A549 (cell line): ENCODE data around the gene NRXN3. TPM values are rescaled to one million over a fixed set of nuclear protein-coding genes. Genes with fewer than 3 reads are reported as not detected.

Experiments
- ATAC-seq, 2 experiments: fragments of 200-7000 bp in 1 of 2; fragments of >200 bp in 1 of 2; cut with Nextera tagmentation in 1 of 2; cut with Tn5 transposase in 1 of 2; 3 replicates each; pipeline versions ENCODE4 v1.8.0 to v1.9.1; 2018 to 2020; ENCODE audit warnings: mild to moderate bottlenecking in 1 of 2, moderate library complexity in 1 of 2
- CTCF ChIA-PET: fragments of 300-600 bp; sonication (Branson Sonifier 250); formaldehyde crosslinking; extraction: SDS; loops from one replicate; lab custom pipeline; 2021; ENCODE audit warnings: antibody characterized with exemption, inconsistent platforms; lab: Yijun Ruan, JAX
- POLR2A ChIA-PET: fragments of 350-600 bp; formaldehyde crosslinking; extraction: SDS; loops from one replicate; lab custom pipeline; 2021; ENCODE audit warnings: antibody characterized with exemption, inconsistent platforms; lab: Yijun Ruan, JAX
- DNase-seq, 2 experiments: peaks; one replicate each; pipeline versions ENCODE4 v3.0.0 to v3.0.0-alpha.2; 2011 to 2016; ENCODE audit warnings: low read depth in 1 of 2, low spot score in 1 of 2
- FAIRE-seq: peaks from 2 replicates; lab custom pipeline; 2011; peaks lifted over from hg19 to GRCh38; lab: Jason Lieb, UNC
- H3K27ac ChIP-seq, 2 experiments: fragments of >200 bp; sonication (Bioruptor Twin); formaldehyde crosslinking; 3 replicates each; pipeline ENCODE4 v1.5.1; 2016 to 2017
- H3K4me1 ChIP-seq: fragments of >200 bp; sonication (Bioruptor Twin); formaldehyde crosslinking; 3 replicates; pipeline ENCODE4 v1.6.1; 2016
- H3K4me2 ChIP-seq: fragments of >200 bp; sonication (Bioruptor Twin); formaldehyde crosslinking; 3 replicates; pipeline ENCODE4 v1.6.1; 2016
- H3K4me3 ChIP-seq: fragments of >200 bp; sonication (Bioruptor Twin); formaldehyde crosslinking; 3 replicates; pipeline ENCODE4 v1.5.1; 2016
- H3K9me3 ChIP-seq: fragments of >200 bp; sonication (Bioruptor Twin); formaldehyde crosslinking; 3 replicates; pipeline ENCODE4 v1.6.1; 2016
- BHLHE40 ChIP-seq: IDR thresholded peaks from 2 replicates; pipeline ENCODE4 v1.6.1; 2012; ENCODE audit warnings: low read depth, low read length, inconsistent platforms
- CBX2 ChIP-seq: fragments of 200-600 bp; sonication (generic); IDR thresholded peaks from 2 replicates; pipeline ENCODE4 v1.6.1; 2016; ENCODE audit warnings: low read depth, mild to moderate bottlenecking, borderline replicate concordance
- CEBPB ChIP-seq, 2 experiments: fragments of >200 bp in 1 of 2; sonication (Bioruptor Twin) in 1 of 2; formaldehyde crosslinking in 1 of 2; IDR thresholded peaks; 2 replicates each; pipeline ENCODE4 v1.6.1; 2012 to 2016
- CHD2 ChIP-seq: fragments of 150-350 bp; IDR thresholded peaks from 2 replicates; pipeline ENCODE4 v1.6.1; 2014; ENCODE audit warnings: low read length; ENCODE audit not compliant: partially characterized antibody
- CHD4 ChIP-seq: fragments of 200-600 bp; sonication (generic); IDR thresholded peaks from 2 replicates; pipeline ENCODE4 v1.6.1; 2016; ENCODE audit warnings: antibody characterized with exemption, mild to moderate bottlenecking, borderline replicate concordance
- EHMT2 ChIP-seq: fragments of 200-600 bp; sonication (generic); IDR thresholded peaks from 2 replicates; pipeline ENCODE4 v1.6.1; 2016; ENCODE audit warnings: antibody characterized with exemption, low read depth, mild to moderate bottlenecking, moderate library complexity
- ESRRA ChIP-seq: fragments of 150-350 bp; IDR thresholded peaks from 2 replicates; pipeline ENCODE4 v1.6.1; 2014; ENCODE audit warnings: mild to moderate bottlenecking, low read length, borderline replicate concordance
- FOSB ChIP-seq: fragments of 250-450 bp; sonication (Bioruptor Pico); IDR thresholded peaks from 2 replicates; pipeline ENCODE4 v1.5.0; 2020; ENCODE audit warnings: mild to moderate bottlenecking, moderate library complexity
- FOSL2 ChIP-seq, 2 experiments: fragments of 450-650 bp in 1 of 2; fragments of >200 bp in 1 of 2; sonication (Bioruptor Twin) in 1 of 2; formaldehyde crosslinking; IDR thresholded peaks; 2 replicates each; pipeline versions ENCODE4 v1.5.0 to v1.6.1; 2016 to 2020; ENCODE audit warnings: mild to moderate bottlenecking in 1 of 2, moderate library complexity in 1 of 2
- FOXS1 ChIP-seq: fragments of 250-450 bp; sonication (Bioruptor Pico); IDR thresholded peaks from 2 replicates; pipeline ENCODE4 v1.5.0; 2020; ENCODE audit warnings: mild to moderate bottlenecking, moderate library complexity
- HOXA7 ChIP-seq: fragments of 250-450 bp; sonication (Bioruptor Pico); IDR thresholded peaks from 2 replicates; pipeline ENCODE4 v1.5.0; 2020; ENCODE audit warnings: mild to moderate bottlenecking, moderate library complexity
- HOXB5 ChIP-seq: fragments of 250-450 bp; sonication (Bioruptor Pico); IDR thresholded peaks from 2 replicates; pipeline ENCODE4 v1.5.0; 2020; ENCODE audit warnings: mild to moderate bottlenecking, moderate library complexity
- JUN ChIP-seq, 2 experiments: fragments of >200 bp; sonication (Bioruptor Twin); formaldehyde crosslinking; IDR thresholded peaks; 2 replicates in 1 of 2; 3 replicates in 1 of 2; pipeline ENCODE4 v1.6.1; 2016 to 2017
- JUNB ChIP-seq: fragments of >200 bp; sonication (Bioruptor Twin); formaldehyde crosslinking; IDR thresholded peaks from 2 replicates; pipeline ENCODE4 v1.6.1; 2016
- KDM1A ChIP-seq: fragments of 200-600 bp; sonication (generic); IDR thresholded peaks from 2 replicates; pipeline ENCODE4 v1.6.1; 2016; ENCODE audit warnings: low read depth, mild to moderate bottlenecking
- MAFK ChIP-seq: fragments of 450-650 bp; IDR thresholded peaks from 2 replicates; pipeline ENCODE4 v1.6.1; 2014; ENCODE audit not compliant: partially characterized antibody
- MAZ ChIP-seq: fragments of 150-350 bp; IDR thresholded peaks from 2 replicates; pipeline ENCODE4 v1.6.1; 2014; ENCODE audit warnings: antibody characterized with exemption, low read depth, low read length, borderline replicate concordance
- NFE2L2 ChIP-seq: fragments of 150-350 bp; conservative IDR thresholded peaks from 2 replicates; pipeline ENCODE4 v1.6.1; 2014; ENCODE audit warnings: low read length
- POLR2AphosphoS2 ChIP-seq: conservative IDR thresholded peaks from 2 replicates; pipeline ENCODE4 v1.6.1; 2012; ENCODE audit warnings: low read length, improper control_type of control experiment, inconsistent platforms
- RAD21 ChIP-seq, 2 experiments: fragments of >200 bp in 1 of 2; sonication (Bioruptor Twin) in 1 of 2; formaldehyde crosslinking in 1 of 2; IDR thresholded peaks in 1 of 2; conservative IDR thresholded peaks in 1 of 2; 2 replicates in 1 of 2; 3 replicates in 1 of 2; pipeline ENCODE4 v1.6.1; 2012 to 2018; ENCODE audit warnings: inconsistent platforms in 1 of 2
- RARB ChIP-seq: fragments of 250-450 bp; sonication (Bioruptor Pico); IDR thresholded peaks from 2 replicates; pipeline ENCODE4 v1.8.0; 2021; ENCODE audit warnings: mild to moderate bottlenecking, moderate library complexity
- TFCP2L1 ChIP-seq: fragments of 250-450 bp; sonication (Bioruptor Pico); IDR thresholded peaks from 2 replicates; pipeline ENCODE4 v1.5.0; 2021; ENCODE audit warnings: mild to moderate bottlenecking
- TP53 ChIP-seq: fragments of 250-450 bp; sonication (Bioruptor Pico); IDR thresholded peaks from 2 replicates; pipeline ENCODE4 v1.5.0; 2021; ENCODE audit warnings: mild to moderate bottlenecking, moderate library complexity
- ZFP36 ChIP-seq: fragments of 450-650 bp; IDR thresholded peaks from 2 replicates; pipeline ENCODE4 v1.6.1; 2014; ENCODE audit warnings: borderline replicate concordance; ENCODE audit not compliant: partially characterized antibody
- WGBS: methylation state at CpG from one replicate; pipeline ENCODE4 v1.1.6; 2017; ENCODE audit errors: missing lambda C conversion rate; 5-methylcytosine and 5-hydroxymethylcytosine counted together
- polyA plus RNA-seq, 4 experiments: library from polyadenylated mRNA; depleted of rRNA in 3 of 4; stranded (reverse); fragments of >200 nt; fragmentation: RNase III in 1 of 4; extraction: RNeasy Plus Mini Kit Qiagen cat#74134 plus additional on column Dnase treatment in 1 of 4; gene quantifications; 2 replicates in 3 of 4; 3 replicates in 1 of 4; pipeline ENCODE4 v1.2.3, GENCODE V29; 2011 to 2017
- TF ChIP-seq, protein P1 (sequence below): IDR thresholded peaks from 2 replicates; pipeline ENCODE4 v1.6.1; 2012
- TF ChIP-seq, protein P2 (sequence below): fragments of 250-450 bp; sonication (Bioruptor Pico); IDR thresholded peaks from 2 replicates; pipeline ENCODE4 v1.5.0; 2020; ENCODE audit warnings: low read depth, mild to moderate bottlenecking, moderate library complexity
- TF ChIP-seq, protein P3 (sequence below): fragments of 150-350 bp; IDR thresholded peaks from 2 replicates; pipeline ENCODE4 v1.6.1; 2014; ENCODE audit warnings: low read depth, mild to moderate bottlenecking, low read length
- TF ChIP-seq, protein P4 (sequence below): fragments of 250-450 bp; sonication (Bioruptor Pico); IDR thresholded peaks from 2 replicates; pipeline ENCODE4 v1.5.0; 2021; ENCODE audit warnings: mild to moderate bottlenecking, moderate library complexity, borderline replicate concordance
- TF ChIP-seq, protein P5 (sequence below): fragments of >200 bp; sonication (Bioruptor Twin); formaldehyde crosslinking; IDR thresholded peaks from 2 replicates; pipeline ENCODE4 v1.6.1; 2016
- TF ChIP-seq, protein P6 (sequence below): fragments of 450-650 bp; IDR thresholded peaks from 2 replicates; pipeline ENCODE4 v1.6.1; 2014; ENCODE audit warnings: antibody characterized with exemption

NRXN3 gene
- polyA plus RNA-seq, 2 of the 4 experiments (the other 2 are of a cell fraction) = 0.62 to 2.3 TPM

DNA sequence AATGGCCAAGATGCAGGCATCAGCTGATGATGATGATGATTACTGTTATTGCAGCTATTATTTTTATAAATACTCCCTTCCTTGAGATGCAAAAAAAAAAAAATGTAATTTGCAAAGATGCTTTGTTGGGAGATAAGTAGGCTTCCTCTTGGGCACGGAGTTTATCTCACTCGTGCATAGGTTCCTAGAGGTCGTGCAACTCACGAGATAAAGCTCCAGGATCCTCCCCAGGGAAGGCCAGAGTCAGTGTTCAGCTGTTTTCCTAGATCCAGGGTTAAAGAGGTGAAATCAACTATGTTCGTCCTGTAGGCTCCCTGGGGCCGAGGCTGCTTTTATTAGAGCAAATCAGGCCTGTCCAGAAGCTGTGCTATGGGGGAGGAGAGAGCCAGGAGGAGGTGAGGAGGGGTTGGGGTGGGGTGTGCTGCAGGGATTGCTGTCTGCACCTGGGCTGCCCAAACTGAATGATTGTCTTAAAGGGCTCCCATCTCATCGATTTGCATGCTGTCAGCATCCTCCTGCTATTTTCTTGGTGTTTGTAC lies 270.3 kb downstream of the NRXN3 start:
- no peak for FAIRE-seq
- no peak for DNase-seq
- H3K27ac ChIP-seq = no peak overlapping the region
- TF ChIP-seq TP53 (CRISPR knock-in tag) (no peak), RAD21 (conservative IDR thresholded peaks at IDR 0.05 in 1 of 2, IDR thresholded peaks at IDR 0.05 in 1 of 2) (no peak), TFCP2L1 (CRISPR knock-in tag) (no peak), NFE2L2 (no peak), HOXA7 (CRISPR knock-in tag) (no peak), JUNB (no peak), CHD2 (no peak), ESRRA (no peak), CBX2 (no peak), HOXB5 (CRISPR knock-in tag) (no peak), KDM1A (no peak), CHD4 (no peak), EHMT2 (no peak), FOSL2 (IDR thresholded peaks at IDR 0.05) (no peak), FOSL2 (CRISPR knock-in tag; IDR thresholded peaks at IDR 0.05) (no peak)
- TF ChIP-seq, protein P1, sequence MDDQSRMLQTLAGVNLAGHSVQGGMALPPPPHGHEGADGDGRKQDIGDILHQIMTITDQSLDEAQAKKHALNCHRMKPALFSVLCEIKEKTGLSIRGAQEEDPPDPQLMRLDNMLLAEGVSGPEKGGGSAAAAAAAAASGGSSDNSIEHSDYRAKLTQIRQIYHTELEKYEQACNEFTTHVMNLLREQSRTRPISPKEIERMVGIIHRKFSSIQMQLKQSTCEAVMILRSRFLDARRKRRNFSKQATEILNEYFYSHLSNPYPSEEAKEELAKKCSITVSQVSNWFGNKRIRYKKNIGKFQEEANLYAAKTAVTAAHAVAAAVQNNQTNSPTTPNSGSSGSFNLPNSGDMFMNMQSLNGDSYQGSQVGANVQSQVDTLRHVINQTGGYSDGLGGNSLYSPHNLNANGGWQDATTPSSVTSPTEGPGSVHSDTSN = no peak
- TF ChIP-seq, protein P2, sequence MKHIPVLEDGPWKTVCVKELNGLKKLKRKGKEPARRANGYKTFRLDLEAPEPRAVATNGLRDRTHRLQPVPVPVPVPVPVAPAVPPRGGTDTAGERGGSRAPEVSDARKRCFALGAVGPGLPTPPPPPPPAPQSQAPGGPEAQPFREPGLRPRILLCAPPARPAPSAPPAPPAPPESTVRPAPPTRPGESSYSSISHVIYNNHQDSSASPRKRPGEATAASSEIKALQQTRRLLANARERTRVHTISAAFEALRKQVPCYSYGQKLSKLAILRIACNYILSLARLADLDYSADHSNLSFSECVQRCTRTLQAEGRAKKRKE = no peak
- TF ChIP-seq, all 56 proteins: peak for 0
- POLR2A ChIA-PET = no interaction called here
- Histone ChIP-seq H3K4me3 (no peak overlapping the region), H3K9me3 (no peaks in the 10 kb centered on the region), H3K4me2 (no peak overlapping the region), H3K4me1 (no peaks in the 10 kb centered on the region)
- CTCF ChIA-PET = no interaction called here
- WGBS = 1% methylated on average over 7 of the region's 7 CpGs
- ATAC-seq = no peak

DNA sequence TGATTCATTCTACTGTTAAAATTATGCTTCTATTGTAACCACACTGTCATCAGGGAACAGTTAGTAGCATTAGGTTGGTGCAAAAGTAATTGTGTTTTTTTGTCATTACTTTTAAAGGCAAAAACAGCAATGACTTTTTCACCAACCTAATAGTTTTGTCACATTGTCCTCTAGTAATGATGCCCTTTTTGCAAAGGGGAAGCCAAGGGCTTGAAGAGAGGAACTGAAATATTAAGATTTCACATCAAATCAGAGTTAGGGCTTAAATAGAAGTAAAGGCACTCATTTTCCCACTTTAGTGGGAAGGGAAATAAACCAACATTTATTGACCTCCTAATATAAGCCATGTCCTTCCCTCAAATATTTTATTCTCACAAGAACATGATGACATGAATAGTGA lies 273.7 kb downstream of the NRXN3 start:
- POLR2A ChIA-PET = no interaction called here
- ATAC-seq (no peak), DNase-seq (no peak), FAIRE-seq (no peak)
- H3K4me3 ChIP-seq = no peak overlapping the region
- H3K27ac ChIP-seq = no peak overlapping the region
- H3K9me3 ChIP-seq = no peaks in the 10 kb centered on the region
- no peaks in the 10 kb centered on the region for H3K4me1 ChIP-seq
- no peak overlapping the region for H3K4me2 ChIP-seq
- TF ChIP-seq, protein P3, sequence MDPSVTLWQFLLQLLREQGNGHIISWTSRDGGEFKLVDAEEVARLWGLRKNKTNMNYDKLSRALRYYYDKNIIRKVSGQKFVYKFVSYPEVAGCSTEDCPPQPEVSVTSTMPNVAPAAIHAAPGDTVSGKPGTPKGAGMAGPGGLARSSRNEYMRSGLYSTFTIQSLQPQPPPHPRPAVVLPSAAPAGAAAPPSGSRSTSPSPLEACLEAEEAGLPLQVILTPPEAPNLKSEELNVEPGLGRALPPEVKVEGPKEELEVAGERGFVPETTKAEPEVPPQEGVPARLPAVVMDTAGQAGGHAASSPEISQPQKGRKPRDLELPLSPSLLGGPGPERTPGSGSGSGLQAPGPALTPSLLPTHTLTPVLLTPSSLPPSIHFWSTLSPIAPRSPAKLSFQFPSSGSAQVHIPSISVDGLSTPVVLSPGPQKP = no peak
- TF ChIP-seq, protein P4, sequence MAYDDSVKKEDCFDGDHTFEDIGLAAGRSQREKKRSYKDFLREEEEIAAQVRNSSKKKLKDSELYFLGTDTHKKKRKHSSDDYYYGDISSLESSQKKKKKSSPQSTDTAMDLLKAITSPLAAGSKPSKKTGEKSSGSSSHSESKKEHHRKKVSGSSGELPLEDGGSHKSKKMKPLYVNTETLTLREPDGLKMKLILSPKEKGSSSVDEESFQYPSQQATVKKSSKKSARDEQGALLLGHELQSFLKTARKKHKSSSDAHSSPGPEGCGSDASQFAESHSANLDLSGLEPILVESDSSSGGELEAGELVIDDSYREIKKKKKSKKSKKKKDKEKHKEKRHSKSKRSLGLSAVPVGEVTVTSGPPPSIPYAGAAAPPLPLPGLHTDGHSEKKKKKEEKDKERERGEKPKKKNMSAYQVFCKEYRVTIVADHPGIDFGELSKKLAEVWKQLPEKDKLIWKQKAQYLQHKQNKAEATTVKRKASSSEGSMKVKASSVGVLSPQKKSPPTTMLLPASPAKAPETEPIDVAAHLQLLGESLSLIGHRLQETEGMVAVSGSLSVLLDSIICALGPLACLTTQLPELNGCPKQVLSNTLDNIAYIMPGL (CRISPR knock-in tag) = no peak
- TF ChIP-seq BHLHE40 (no peak), RAD21 (conservative IDR thresholded peaks at IDR 0.05 in 1 of 2, IDR thresholded peaks at IDR 0.05 in 1 of 2) (no peak), CHD2 (no peak), MAZ (no peak), CHD4 (no peak), CEBPB (IDR thresholded peaks at IDR 0.05) (no peak), FOSB (CRISPR knock-in tag) (no peak), JUN (IDR thresholded peaks at IDR 0.05) (no peak), TFCP2L1 (CRISPR knock-in tag) (no peak), KDM1A (no peak), FOXS1 (CRISPR knock-in tag) (no peak), RARB (CRISPR knock-in tag) (no peak), ZFP36 (no peak), POLR2AphosphoS2 (no peak), MAFK (no peak)
- TF ChIP-seq, protein P5, sequence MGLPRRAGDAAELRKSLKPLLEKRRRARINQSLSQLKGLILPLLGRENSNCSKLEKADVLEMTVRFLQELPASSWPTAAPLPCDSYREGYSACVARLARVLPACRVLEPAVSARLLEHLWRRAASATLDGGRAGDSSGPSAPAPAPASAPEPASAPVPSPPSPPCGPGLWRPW = no peak
- TF ChIP-seq, protein P1 = no peak
- TF ChIP-seq, protein P6, sequence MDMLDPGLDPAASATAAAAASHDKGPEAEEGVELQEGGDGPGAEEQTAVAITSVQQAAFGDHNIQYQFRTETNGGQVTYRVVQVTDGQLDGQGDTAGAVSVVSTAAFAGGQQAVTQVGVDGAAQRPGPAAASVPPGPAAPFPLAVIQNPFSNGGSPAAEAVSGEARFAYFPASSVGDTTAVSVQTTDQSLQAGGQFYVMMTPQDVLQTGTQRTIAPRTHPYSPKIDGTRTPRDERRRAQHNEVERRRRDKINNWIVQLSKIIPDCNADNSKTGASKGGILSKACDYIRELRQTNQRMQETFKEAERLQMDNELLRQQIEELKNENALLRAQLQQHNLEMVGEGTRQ = no peak
- CTCF ChIA-PET = interaction anchor here (0.8 kb wide), 1 partner anchor 123 kb away, joined by 4 read pairs; no protein-coding TSS in a partner anchor
